Progenitor cell of endocrine pancreas (in vitro differentiated cells): ENCODE data around the gene NIPA2. TPM values are rescaled to one million over a fixed set of nuclear protein-coding genes. Genes with fewer than 3 reads are reported as not detected.

Experiments
- DNase-seq: peaks from one replicate; pipeline ENCODE4 v3.0.0; 2021; ENCODE audit warnings: low spot score; ENCODE audit not compliant: unreplicated experiment
- H3K27ac Mint-ChIP-seq: 2 replicates; pipeline ENCODE4 v1.8.0; 2021; ENCODE audit warnings: mild to moderate bottlenecking, moderate library complexity, mixed read lengths
- H3K27me3 Mint-ChIP-seq: 2 replicates; pipeline ENCODE4 v1.8.0; 2021; ENCODE audit warnings: mixed read lengths
- H3K36me3 Mint-ChIP-seq: 2 replicates; pipeline ENCODE4 v1.8.0; 2022; ENCODE audit warnings: mixed read lengths; ENCODE audit not compliant: insufficient read depth
- H3K4me1 Mint-ChIP-seq: 2 replicates; pipeline ENCODE4 v1.8.0; 2021; ENCODE audit warnings: low read depth, mixed read lengths
- H3K4me3 Mint-ChIP-seq: 2 replicates; pipeline ENCODE4 v1.8.0; 2021; ENCODE audit warnings: low read depth, mild to moderate bottlenecking, moderate library complexity, mixed read lengths
- H3K9me3 Mint-ChIP-seq: 2 replicates; pipeline ENCODE4 v1.8.0; 2021; ENCODE audit warnings: low read depth, mixed read lengths
- long read RNA-seq: library from polyadenylated mRNA; unstranded; transcript quantifications from one replicate; pipeline ENCODE4 v2.0.0, GENCODE V29; 2020
- total RNA-seq: library from RNA; stranded (reverse); gene quantifications from 2 replicates; pipeline ENCODE4 v1.2.1, GENCODE V29; 2021
- TF ChIP-seq, protein P1 (sequence below): fragments of 200-600 bp; sonication (generic); IDR thresholded peaks from one replicate; pipeline ENCODE4 v1.5.0; 2021; ENCODE audit warnings: antibody characterized with exemption, mild to moderate bottlenecking; ENCODE audit not compliant: unreplicated experiment

Gene NIPA2
- 34.3 and 42.0 TPM in 2 replicates for total RNA-seq
- long read RNA-seq, transcript NIPA2-203 (6 exons, 2,280 nt) = major isoform, 32 of 74 reads
- long read RNA-seq, transcript NIPA2-204 (7 exons, 3,130 nt) = minor isoform, 6 of 74 reads
- long read RNA-seq, transcript NIPA2-201 (8 exons, 3,233 nt) = minor isoform, 10 of 74 reads
- long read RNA-seq, partial matches to known transcripts = 3 of 74 reads
- long read RNA-seq, other reads (novel, unspliced or antisense) = 21 of 74 reads

- H3K27ac Mint-ChIP-seq = peak within 1 kb of the TSS; percentile 96
- no peaks in the 10 kb centered on the region for H3K27me3 Mint-ChIP-seq
- H3K4me1 Mint-ChIP-seq = peaks cover 13% of the 10 kb centered on the region
- TF ChIP-seq, protein P1, sequence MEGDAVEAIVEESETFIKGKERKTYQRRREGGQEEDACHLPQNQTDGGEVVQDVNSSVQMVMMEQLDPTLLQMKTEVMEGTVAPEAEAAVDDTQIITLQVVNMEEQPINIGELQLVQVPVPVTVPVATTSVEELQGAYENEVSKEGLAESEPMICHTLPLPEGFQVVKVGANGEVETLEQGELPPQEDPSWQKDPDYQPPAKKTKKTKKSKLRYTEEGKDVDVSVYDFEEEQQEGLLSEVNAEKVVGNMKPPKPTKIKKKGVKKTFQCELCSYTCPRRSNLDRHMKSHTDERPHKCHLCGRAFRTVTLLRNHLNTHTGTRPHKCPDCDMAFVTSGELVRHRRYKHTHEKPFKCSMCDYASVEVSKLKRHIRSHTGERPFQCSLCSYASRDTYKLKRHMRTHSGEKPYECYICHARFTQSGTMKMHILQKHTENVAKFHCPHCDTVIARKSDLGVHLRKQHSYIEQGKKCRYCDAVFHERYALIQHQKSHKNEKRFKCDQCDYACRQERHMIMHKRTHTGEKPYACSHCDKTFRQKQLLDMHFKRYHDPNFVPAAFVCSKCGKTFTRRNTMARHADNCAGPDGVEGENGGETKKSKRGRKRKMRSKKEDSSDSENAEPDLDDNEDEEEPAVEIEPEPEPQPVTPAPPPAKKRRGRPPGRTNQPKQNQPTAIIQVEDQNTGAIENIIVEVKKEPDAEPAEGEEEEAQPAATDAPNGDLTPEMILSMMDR = peak; percentile 14
- H3K4me3 Mint-ChIP-seq = peak within 1 kb of the TSS; percentile 90
- H3K9me3 Mint-ChIP-seq = peaks cover 3% of the 10 kb centered on the region
- peak; percentile 99 for DNase-seq
- peaks cover 2% of the 10 kb centered on the region for H3K36me3 Mint-ChIP-seq
These were observed at the start of gene NIPA2 for GRCh38 chr15:22838292-22839042. Gene NIPA2, plus strand, starts transcription at chr15:22838666. Its CDS starts 13,066 bp downstream, at chr15:22851732.

GRCh38 chr15:22794063-22794462 lies 44.4 kb upstream of the NIPA2 start:
- H3K4me3 Mint-ChIP-seq = no peak overlapping the region
- peaks cover 5% of the 10 kb centered on the region for H3K36me3 Mint-ChIP-seq
- H3K9me3 Mint-ChIP-seq = peaks cover 3% of the 10 kb centered on the region
- no peak for DNase-seq
- H3K4me1 Mint-ChIP-seq = no peaks in the 10 kb centered on the region
- H3K27ac Mint-ChIP-seq = no peak overlapping the region
- TF ChIP-seq, protein P1 = no peak
- no peaks in the 10 kb centered on the region for H3K27me3 Mint-ChIP-seq

GRCh38 chr15:22794621-22795167 lies 43.8 kb upstream of the NIPA2 start:
- no peak overlapping the region for H3K4me3 Mint-ChIP-seq
- TF ChIP-seq, protein P1 = no peak
- no peaks in the 10 kb centered on the region for H3K27me3 Mint-ChIP-seq
- no peaks in the 10 kb centered on the region for H3K4me1 Mint-ChIP-seq
- no peaks in the 10 kb centered on the region for H3K36me3 Mint-ChIP-seq
- no peak for DNase-seq
- H3K27ac Mint-ChIP-seq = no peak overlapping the region
- H3K9me3 Mint-ChIP-seq = no peaks in the 10 kb centered on the region

DNA sequence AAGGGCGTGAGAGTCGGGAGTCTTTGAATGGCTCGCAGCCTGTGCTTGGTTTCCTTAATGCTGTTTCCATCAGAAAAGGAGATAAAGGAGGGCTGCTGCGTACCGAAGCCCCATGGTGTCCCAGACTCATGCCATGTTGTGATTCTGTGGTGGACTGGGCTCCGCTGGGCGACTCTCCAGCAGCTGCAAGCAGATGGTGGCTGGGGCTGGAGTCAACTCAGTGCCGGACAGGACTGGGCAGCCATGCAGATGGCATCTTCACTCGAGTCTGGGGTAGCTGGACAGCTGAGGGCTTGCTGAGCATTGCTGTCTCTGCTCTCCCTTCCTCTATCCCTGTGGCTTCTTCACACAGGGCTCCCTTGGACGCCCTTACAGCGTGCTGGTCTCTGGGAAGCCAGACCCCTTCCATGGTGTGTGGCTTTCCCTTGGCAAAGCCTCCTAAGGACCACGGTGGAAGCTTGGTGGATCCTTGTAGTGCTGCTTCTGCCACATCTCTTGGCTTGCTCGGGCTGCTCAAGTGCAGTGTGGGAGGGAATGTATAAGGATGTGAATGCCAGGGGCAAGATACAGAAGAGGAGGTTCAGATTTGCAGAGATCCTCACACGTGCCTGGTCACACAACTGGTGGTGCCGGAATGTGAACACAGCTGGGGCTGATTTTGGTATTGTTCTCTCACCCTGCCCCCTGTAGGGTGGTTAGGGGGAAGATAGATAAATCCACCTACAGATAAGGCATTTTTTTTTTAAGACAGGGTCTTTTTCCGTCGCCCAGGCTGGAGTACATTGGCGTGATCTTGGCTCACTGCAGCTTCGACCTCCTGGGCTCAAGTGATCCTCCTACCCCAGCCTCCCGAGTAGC lies 43.0 kb upstream of the NIPA2 start:
- Mint-ChIP-seq H3K9me3 (no peaks in the 10 kb centered on the region), H3K4me3 (no peak overlapping the region), H3K36me3 (no peaks in the 10 kb centered on the region), H3K27ac (peak overlapping the region; percentile 67), H3K4me1 (no peaks in the 10 kb centered on the region), H3K27me3 (no peaks in the 10 kb centered on the region)
- DNase-seq = no peak
- TF ChIP-seq, protein P1 = no peak

- H3K4me1 Mint-ChIP-seq = no peaks in the 10 kb centered on the region
- TF ChIP-seq, protein P1 = no peak
- no peaks in the 10 kb centered on the region for H3K36me3 Mint-ChIP-seq
- no peaks in the 10 kb centered on the region for H3K9me3 Mint-ChIP-seq
- no peaks in the 10 kb centered on the region for H3K27me3 Mint-ChIP-seq
- H3K4me3 Mint-ChIP-seq = no peak overlapping the region
- no peak overlapping the region for H3K27ac Mint-ChIP-seq
- no peak for DNase-seq
These were observed 42.4 kb upstream of the NIPA2 start for GRCh38 chr15:22796079-22796478.
